BLaER1 treated with 17β-estradiol and CSF1 and Interleukin-3, amounts not matched to agents 10 nM and 100 nM (cell line): ENCODE results near the gene HHIPL1.

Source experiments
- H3K27ac ChIP-seq, 11 experiments: shearing (Covaris generic); formaldehyde crosslinking; 2 replicates each; pipeline ENCODE4 v1.8.1; 2022
- H3K27me3 ChIP-seq, 11 experiments: shearing (Covaris generic); formaldehyde crosslinking; 2 replicates each; pipeline ENCODE4 v1.8.1; 2022
- H3K36me3 ChIP-seq, 11 experiments: shearing (Covaris generic); formaldehyde crosslinking; 2 replicates each; pipeline ENCODE4 v1.8.1; 2022
- H3K4me1 ChIP-seq, 10 experiments: shearing (Covaris generic); formaldehyde crosslinking; 2 replicates each; pipeline ENCODE4 v1.8.1; 2022
- H3K4me2 ChIP-seq, 11 experiments: shearing (Covaris generic); formaldehyde crosslinking; 2 replicates each; pipeline ENCODE4 v1.8.1; 2022
- H3K4me3 ChIP-seq, 10 experiments: shearing (Covaris generic); formaldehyde crosslinking; 2 replicates each; pipeline ENCODE4 v1.8.1; 2022
- H3K9ac ChIP-seq, 11 experiments: shearing (Covaris generic); formaldehyde crosslinking; 2 replicates each; pipeline ENCODE4 v1.8.1; 2022
- H3K9me3 ChIP-seq, 11 experiments: shearing (Covaris generic); formaldehyde crosslinking; replicated peaks in 1 of 11; 2 replicates each; pipeline ENCODE4 v1.8.1; 2022
- H4K20me1 ChIP-seq, 11 experiments: shearing (Covaris generic); formaldehyde crosslinking; 2 replicates each; pipeline ENCODE4 v1.8.1; 2022
- Cebpa-rat ChIP-seq, 11 experiments: shearing (Covaris generic); IDR thresholded peaks; 2 replicates each; pipeline ENCODE4 v1.8.1; 2022

Gene HHIPL1

GRCh38 chr14:99696929-99697328, 52.0 kb downstream of the HHIPL1 start:
- Histone ChIP-seq H4K20me1 (no peaks in the 10 kb centered on the region), H3K9ac (no peak overlapping the region), H3K4me3 (no peak overlapping the region), H3K4me2 (no peak overlapping the region), H3K27me3 (no peaks in the 10 kb centered on the region), H3K36me3 (0 out of 22 replicates have a peak, but pooled peaks cover 0 to 5% (median 0%) of the 10 kb centered on the region in 11 experiments), H3K4me1 (peaks cover 12 to 20% (median 15%) of the 10 kb centered on the region in 10 experiments), H3K9me3 (peaks cover 4 to 21% (median 7%) of the 10 kb centered on the region in 11 experiments; a peak in 21 of 22 replicates), H3K27ac (no peak overlapping the region)
- no peak for TF ChIP-seq Cebpa-rat (IDR thresholded peaks at IDR 0.05)

GRCh38 chr14:99698236-99698635, 53.3 kb downstream of the HHIPL1 start:
- TF ChIP-seq Cebpa-rat (IDR thresholded peaks at IDR 0.05), result no peak
- no peaks in the 10 kb centered on the region for H3K27me3 ChIP-seq
- H4K20me1 ChIP-seq, result no peaks in the 10 kb centered on the region
- H3K4me1 ChIP-seq, result peaks cover 12 to 20% (median 15%) of the 10 kb centered on the region in 10 experiments
- no peak overlapping the region for H3K4me3 ChIP-seq
- H3K27ac ChIP-seq, result no peak overlapping the region
- peaks cover 0 to 10% (median 3%) of the 10 kb centered on the region in 11 experiments; a peak in 6 of 22 replicates for H3K36me3 ChIP-seq
- no peak overlapping the region for H3K9ac ChIP-seq
- H3K4me2 ChIP-seq, result peak overlapping the region in 10 of 11 experiments; percentile 47 to 71 (median 62); a peak in 16 of 22 replicates
- peaks cover 15 to 33% (median 19%) of the 10 kb centered on the region in 11 experiments for H3K9me3 ChIP-seq

- Histone ChIP-seq H3K4me1 (peaks cover 12 to 20% (median 15%) of the 10 kb centered on the region in 10 experiments), H3K9ac (no peak overlapping the region)
- no peak for TF ChIP-seq Cebpa-rat (IDR thresholded peaks at IDR 0.05)
These were observed 53.7 kb downstream of the HHIPL1 start for GRCh38 chr14:99698642-99699041.

GRCh38 chr14:99699085-99699760, 54.3 kb downstream of the HHIPL1 start:
- Histone ChIP-seq H3K4me2 (peak overlapping the region; percentile 45 to 71 (median 62)), H4K20me1 (no peaks in the 10 kb centered on the region)

More at GRCh38 chr14:99698642-99699041, 53.7 kb downstream of the HHIPL1 start:
- no peaks in the 10 kb centered on the region for H3K27me3 ChIP-seq
- H4K20me1 ChIP-seq, result no peaks in the 10 kb centered on the region
- peak overlapping the region in 7 of 11 experiments; percentile 1 to 41 (median 30); a peak in 5 of 22 replicates for H3K27ac ChIP-seq
- peak overlapping the region; percentile 45 to 71 (median 62) for H3K4me2 ChIP-seq
- H3K9me3 ChIP-seq, result peaks cover 19 to 37% (median 23%) of the 10 kb centered on the region in 11 experiments
- no peak overlapping the region for H3K4me3 ChIP-seq
- H3K36me3 ChIP-seq, result peaks cover 0 to 14% (median 6%) of the 10 kb centered on the region in 11 experiments; a peak in 7 of 22 replicates

GRCh38 chr14:99699861-99700260, 54.9 kb downstream of the HHIPL1 start:
- no peak for TF ChIP-seq Cebpa-rat (IDR thresholded peaks at IDR 0.05)
- Histone ChIP-seq H3K27me3 (no peaks in the 10 kb centered on the region), H3K4me3 (no peak overlapping the region), H3K36me3 (peaks cover 0 to 23% (median 9%) of the 10 kb centered on the region in 11 experiments; a peak in 7 of 22 replicates), H3K27ac (no peak overlapping the region), H3K4me2 (peak overlapping the region in 8 of 11 experiments; percentile 47 to 71 (median 64); a peak in 9 of 22 replicates), H4K20me1 (no peaks in the 10 kb centered on the region), H3K9me3 (peaks cover 31 to 50% (median 35%) of the 10 kb centered on the region in 11 experiments), H3K4me1 (peaks cover 12 to 20% (median 15%) of the 10 kb centered on the region in 10 experiments), H3K9ac (no peak overlapping the region)

More at GRCh38 chr14:99699085-99699760, 54.3 kb downstream of the HHIPL1 start:
- Histone ChIP-seq H3K9ac (no peak overlapping the region), H3K4me3 (no peak overlapping the region), H3K9me3 (peaks cover 25 to 43% (median 29%) of the 10 kb centered on the region in 11 experiments), H3K4me1 (peaks cover 12 to 20% (median 15%) of the 10 kb centered on the region in 10 experiments), H3K27ac (peak overlapping the region in 7 of 11 experiments; percentile 1 to 41 (median 30); a peak in 6 of 22 replicates), H3K27me3 (no peaks in the 10 kb centered on the region), H3K36me3 (peaks cover 0 to 17% (median 9%) of the 10 kb centered on the region in 11 experiments; a peak in 7 of 22 replicates)
- no peak for TF ChIP-seq Cebpa-rat (IDR thresholded peaks at IDR 0.05)

- H3K36me3 ChIP-seq, result peaks cover 0 to 25% (median 9%) of the 10 kb centered on the region in 11 experiments; a peak in 7 of 22 replicates
- H3K27me3 ChIP-seq, result no peaks in the 10 kb centered on the region
- no peak overlapping the region for H3K4me3 ChIP-seq
- no peak overlapping the region for H3K27ac ChIP-seq
- H3K9ac ChIP-seq, result no peak overlapping the region
- H3K9me3 ChIP-seq, result peaks cover 35 to 54% (median 39%) of the 10 kb centered on the region in 11 experiments
- no peaks in the 10 kb centered on the region for H4K20me1 ChIP-seq
- no peak overlapping the region for H3K4me2 ChIP-seq
- TF ChIP-seq Cebpa-rat (IDR thresholded peaks at IDR 0.05), result no peak
- peaks cover 12 to 20% (median 15%) of the 10 kb centered on the region in 10 experiments for H3K4me1 ChIP-seq
These were observed 55.5 kb downstream of the HHIPL1 start for GRCh38 chr14:99700379-99700778.

- no peak for TF ChIP-seq Cebpa-rat (IDR thresholded peaks at IDR 0.05)
- Histone ChIP-seq H3K27ac (no peak overlapping the region), H3K4me2 (no peak overlapping the region)
These were observed 56.3 kb downstream of the HHIPL1 start for GRCh38 chr14:99701260-99701659.

GRCh38 chr14:99702115-99702514, 57.2 kb downstream of the HHIPL1 start:
- Histone ChIP-seq H3K36me3 (peaks cover 0 to 25% (median 9%) of the 10 kb centered on the region in 11 experiments; a peak in 7 of 22 replicates), H3K9me3 (peaks cover 35 to 58% (median 40%) of the 10 kb centered on the region in 11 experiments), H4K20me1 (no peaks in the 10 kb centered on the region), H3K4me2 (no peak overlapping the region), H3K27me3 (no peaks in the 10 kb centered on the region), H3K9ac (no peak overlapping the region), H3K4me3 (no peak overlapping the region), H3K27ac (no peak overlapping the region), H3K4me1 (peaks cover 12 to 20% (median 15%) of the 10 kb centered on the region in 10 experiments)
- no peak for TF ChIP-seq Cebpa-rat (IDR thresholded peaks at IDR 0.05)

More at GRCh38 chr14:99701260-99701659, 56.3 kb downstream of the HHIPL1 start:
- Histone ChIP-seq H3K4me3 (no peak overlapping the region), H3K27me3 (no peaks in the 10 kb centered on the region), H3K9ac (no peak overlapping the region), H3K9me3 (peaks cover 35 to 58% (median 40%) of the 10 kb centered on the region in 11 experiments), H3K4me1 (peaks cover 12 to 20% (median 15%) of the 10 kb centered on the region in 10 experiments), H3K36me3 (peaks cover 0 to 25% (median 9%) of the 10 kb centered on the region in 11 experiments; a peak in 7 of 22 replicates), H4K20me1 (no peaks in the 10 kb centered on the region)

- H3K4me3 ChIP-seq, result 0 out of 20 replicates have a peak overlapping the region, but pooled peaks of 1 of the 10 experiments have one; percentile 2
These were observed 58.5 kb downstream of the HHIPL1 start for GRCh38 chr14:99703381-99703780.

More at GRCh38 chr14:99703381-99703780, 58.5 kb downstream of the HHIPL1 start:
- Histone ChIP-seq H4K20me1 (no peaks in the 10 kb centered on the region), H3K4me2 (no peak overlapping the region), H3K36me3 (peaks cover 0 to 25% (median 10%) of the 10 kb centered on the region in 11 experiments; a peak in 7 of 22 replicates), H3K4me1 (peaks cover 11 to 15% (median 13%) of the 10 kb centered on the region in 10 experiments), H3K27ac (no peak overlapping the region), H3K9me3 (peaks cover 35 to 53% (median 40%) of the 10 kb centered on the region in 11 experiments), H3K9ac (no peak overlapping the region), H3K27me3 (no peaks in the 10 kb centered on the region)
- no peak for TF ChIP-seq Cebpa-rat (IDR thresholded peaks at IDR 0.05)
